Osteoblast (primary cell): ENCODE results near the gene DYSF. TPM values are rescaled to one million over a fixed set of nuclear protein-coding genes. Genes with fewer than 3 reads are reported as not detected.

Experiments
- DNase-seq: peaks from one replicate; pipeline ENCODE4 v3.0.0; 2011; ENCODE audit warnings: low spot score, mixed read lengths; ENCODE audit not compliant: insufficient read length; ENCODE audit errors: missing footprints
- H2AFZ ChIP-seq: 2 replicates; pipeline ENCODE4 v1.6.0; 2011; ENCODE audit warnings: mild to moderate bottlenecking, low read length
- H3K27ac ChIP-seq: 2 replicates; pipeline ENCODE4 v1.5.1; 2011; ENCODE audit warnings: mild to moderate bottlenecking, low read depth, low read length, moderate library complexity
- H3K27me3 ChIP-seq: 2 replicates; pipeline ENCODE4 v1.6.0; 2012; ENCODE audit warnings: mild to moderate bottlenecking, control low read depth, inconsistent platforms, low read length, moderate library complexity; ENCODE audit not compliant: insufficient read depth
- H3K36me3 ChIP-seq: 2 replicates; pipeline ENCODE4 v1.5.1; 2011; ENCODE audit warnings: mild to moderate bottlenecking, low read length, control low read depth, moderate library complexity; ENCODE audit not compliant: insufficient read depth
- H3K4me1 ChIP-seq: 2 replicates; pipeline ENCODE4 v1.5.1; 2011; ENCODE audit warnings: mild to moderate bottlenecking, low read length, control low read depth, moderate library complexity; ENCODE audit not compliant: insufficient read depth
- H3K4me2 ChIP-seq: 2 replicates; pipeline ENCODE4 v1.6.0; 2011; ENCODE audit warnings: mild to moderate bottlenecking, low read length; ENCODE audit not compliant: insufficient read depth
- H3K4me3 ChIP-seq: fragments of 200-600 bp; sonication (generic); 3 replicates; pipeline ENCODE4 v1.5.1; 2012; ENCODE audit warnings: mild to moderate bottlenecking, low read length, inconsistent platforms; ENCODE audit not compliant: insufficient read depth
- H3K79me2 ChIP-seq: 2 replicates; pipeline ENCODE4 v1.6.0; 2012; ENCODE audit warnings: mild to moderate bottlenecking, low read length, control low read depth, inconsistent platforms; ENCODE audit not compliant: insufficient read depth
- H3K9me3 ChIP-seq: 2 replicates; pipeline ENCODE4 v1.5.1; 2011; ENCODE audit warnings: low read depth, low read length, control low read depth
- H4K20me1 ChIP-seq: 2 replicates; pipeline ENCODE4 v1.6.0; 2012; ENCODE audit warnings: mild to moderate bottlenecking, low read length, control low read depth; ENCODE audit not compliant: insufficient read depth
- CTCF ChIP-seq: IDR thresholded peaks from 2 replicates; pipeline ENCODE4 v1.5.1; 2011; ENCODE audit warnings: mild to moderate bottlenecking, low read depth, low read length, moderate library complexity; ENCODE audit errors: extremely low read depth
- total RNA-seq: library from RNA; depleted of rRNA; stranded (reverse); fragments of >200 nt; gene quantifications from 2 replicates; pipeline ENCODE4 v1.2.3, GENCODE V29; 2012

Gene DYSF
- total RNA-seq, 1 donor, result 4.3 TPM

GRCh38 chr2:71617266-71617665 lies 163.9 kb downstream of the DYSF start:
- Histone ChIP-seq H3K79me2 (no peaks in the 10 kb centered on the region), H3K9me3 (no peaks in the 10 kb centered on the region), H4K20me1 (no peaks in the 10 kb centered on the region), H3K27me3 (no peaks in the 10 kb centered on the region), H3K4me3 (no peak overlapping the region), H3K4me1 (no peaks in the 10 kb centered on the region), H3K4me2 (no peak overlapping the region), H3K36me3 (no peaks in the 10 kb centered on the region), H3K27ac (no peak overlapping the region), H2AFZ (no peak overlapping the region)
- no peak for TF ChIP-seq CTCF
- DNase-seq, result peak; percentile 70

GRCh38 chr2:71618327-71619113 lies 165.2 kb downstream of the DYSF start:
- Histone ChIP-seq H4K20me1 (no peaks in the 10 kb centered on the region), H3K27me3 (no peaks in the 10 kb centered on the region), H2AFZ (no peak overlapping the region), H3K4me3 (no peak overlapping the region), H3K27ac (no peak overlapping the region), H3K9me3 (no peaks in the 10 kb centered on the region), H3K36me3 (no peaks in the 10 kb centered on the region), H3K4me1 (no peaks in the 10 kb centered on the region), H3K79me2 (no peaks in the 10 kb centered on the region), H3K4me2 (no peak overlapping the region)
- DNase-seq, result peak; percentile 73
- no peak for TF ChIP-seq CTCF

DNA sequence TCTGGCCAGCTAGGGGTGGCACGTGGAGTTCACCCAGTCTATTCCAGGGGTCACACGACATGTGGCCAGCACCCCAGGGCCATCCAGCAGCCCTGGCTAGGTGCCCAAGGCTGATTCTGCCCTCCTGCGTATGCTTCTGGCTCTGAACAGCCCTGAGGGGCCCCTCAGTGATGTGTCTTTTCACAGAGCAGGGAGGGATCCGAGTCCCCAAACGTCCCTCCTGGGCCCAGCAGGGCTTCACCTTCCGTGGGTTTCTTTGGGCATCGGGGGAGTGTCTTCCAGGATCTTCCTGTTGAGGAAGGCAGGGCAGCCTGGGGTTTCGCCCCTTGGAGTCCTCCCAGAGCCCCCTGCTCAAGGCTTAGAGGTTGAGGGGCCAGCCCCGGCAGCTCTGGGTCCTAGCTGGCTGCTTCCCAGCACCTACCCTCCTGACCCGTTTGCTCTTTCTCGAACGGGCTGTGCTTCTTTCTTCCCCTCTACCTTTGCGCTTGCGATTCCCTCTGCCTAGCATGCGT lies 165.9 kb downstream of the DYSF start:
- no peak for TF ChIP-seq CTCF
- Histone ChIP-seq H3K27me3 (peaks cover 1% of the 10 kb centered on the region), H3K79me2 (no peaks in the 10 kb centered on the region), H4K20me1 (no peaks in the 10 kb centered on the region), H2AFZ (no peak overlapping the region), H3K4me2 (no peak overlapping the region), H3K4me1 (no peaks in the 10 kb centered on the region), H3K36me3 (no peaks in the 10 kb centered on the region), H3K9me3 (no peaks in the 10 kb centered on the region), H3K4me3 (no peak overlapping the region), H3K27ac (no peak overlapping the region)
- peak; percentile 4 for DNase-seq

GRCh38 chr2:71620116-71620515 lies 166.8 kb downstream of the DYSF start:
- Histone ChIP-seq H3K27ac (no peak overlapping the region), H2AFZ (no peak overlapping the region), H3K79me2 (no peaks in the 10 kb centered on the region), H3K4me3 (no peak overlapping the region), H3K4me1 (no peaks in the 10 kb centered on the region), H3K27me3 (peaks cover 7% of the 10 kb centered on the region), H3K4me2 (no peak overlapping the region), H4K20me1 (no peaks in the 10 kb centered on the region), H3K9me3 (no peaks in the 10 kb centered on the region), H3K36me3 (no peaks in the 10 kb centered on the region)
- TF ChIP-seq CTCF, result no peak
- no peak for DNase-seq
